HepG2 (cell line): ENCODE measurements around the gene TGM6.

Source experiments
- CHCHD3 ChIP-seq: sonication (generic); formaldehyde crosslinking; IDR thresholded peaks from 2 replicates; pipeline ENCODE4 v1.8.0; 2022; ENCODE audit warnings: mild to moderate bottlenecking, missing genetic modification reagents, moderate library complexity
- GATAD2A ChIP-seq: IDR thresholded peaks from 2 replicates; pipeline ENCODE4 v1.6.1; 2016
- MYNN ChIP-seq: sonication (generic); formaldehyde crosslinking; IDR thresholded peaks from 2 replicates; pipeline ENCODE4 v1.4.0; 2020; ENCODE audit warnings: mild to moderate bottlenecking, low read depth, missing genetic modification reagents
- NKX3-1 ChIP-seq: sonication (generic); formaldehyde crosslinking; IDR thresholded peaks from 2 replicates; pipeline ENCODE4 v1.5.0; 2020; ENCODE audit warnings: missing genetic modification reagents
- POLR2A ChIP-seq, 2 experiments: IDR thresholded peaks; 2 replicates each; pipeline ENCODE4 v1.6.1; 2011; ENCODE audit warnings: low read depth in 2 of 2, low read length in 2 of 2, mild to moderate bottlenecking in 1 of 2, moderate library complexity in 1 of 2; ENCODE audit not compliant: insufficient read depth in 1 of 2
- ZFP37 ChIP-seq: sonication (generic); formaldehyde crosslinking; IDR thresholded peaks from 2 replicates; pipeline ENCODE4 v1.4.0; 2020; ENCODE audit warnings: missing genetic modification reagents, borderline replicate concordance
- ZMAT3 ChIP-seq: sonication (generic); formaldehyde crosslinking; conservative IDR thresholded peaks from 2 replicates; pipeline ENCODE4 v1.7.0; 2021; ENCODE audit warnings: missing genetic modification reagents
- TF ChIP-seq, protein P1 (sequence below): sonication (generic); formaldehyde crosslinking; conservative IDR thresholded peaks from 2 replicates; pipeline ENCODE4 v1.8.0; 2022; ENCODE audit warnings: missing genetic modification reagents
- TF ChIP-seq, protein P2 (sequence below), 2 experiments: IDR thresholded peaks; 2 replicates each; pipeline ENCODE4 v1.6.1; 2011 to 2012; ENCODE audit warnings: low read length in 2 of 2, borderline replicate concordance in 1 of 2, low read depth in 1 of 2, mild to moderate bottlenecking in 1 of 2, moderate library complexity in 1 of 2
- TF ChIP-seq, protein P3 (sequence below): IDR thresholded peaks from 2 replicates; pipeline ENCODE4 v1.6.1; 2012; ENCODE audit warnings: inconsistent platforms

DNA sequence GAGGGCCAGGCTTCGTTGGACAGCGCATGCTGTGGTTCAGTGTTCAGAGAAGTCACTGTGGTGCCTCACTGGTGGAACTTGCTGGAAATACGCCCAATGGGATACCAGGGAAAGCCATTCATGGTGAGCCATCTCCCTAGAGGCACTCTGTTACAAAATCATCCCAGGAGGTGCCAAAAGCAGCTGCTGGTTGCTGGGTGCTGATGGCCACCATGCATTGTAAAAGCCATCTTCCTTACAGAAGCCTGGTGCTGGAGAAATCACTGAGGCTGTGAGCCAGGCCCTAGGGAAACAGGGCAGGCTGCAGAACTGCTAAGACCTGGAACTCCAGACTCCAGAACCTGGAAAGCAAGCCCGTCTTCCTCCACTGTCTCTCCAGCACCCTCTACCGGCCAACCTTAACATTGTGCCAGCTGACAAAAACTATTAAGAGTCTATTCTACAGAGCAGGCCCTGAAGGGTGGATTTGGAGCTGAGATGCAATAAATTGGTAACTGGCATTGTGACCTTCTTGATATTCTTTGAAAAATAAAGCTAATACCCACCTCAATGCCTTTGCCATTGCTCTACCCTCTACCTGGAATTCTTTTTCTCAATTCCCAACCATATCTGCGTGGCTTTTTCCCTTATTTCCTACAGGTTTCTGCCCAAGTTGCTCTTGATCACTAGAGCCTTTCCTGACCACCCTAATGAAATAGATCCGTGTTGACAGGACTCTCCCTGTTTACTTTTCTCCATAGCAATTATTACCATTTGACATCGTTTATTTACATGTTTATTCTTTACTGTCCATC is 71.4 kb downstream of the TGM6 start:
- TF ChIP-seq POLR2A (IDR thresholded peaks at IDR 0.05; ENCODE audit: insufficient read depth in 1 of 2, low read depth in 2 of 2, low read length in 2 of 2) (no peak), GATAD2A (no peak), MYNN (CRISPR knock-in tag) (no peak), ZFP37 (peak; percentile 49; the same call in 1 of the 2 replicates), ZMAT3 (CRISPR knock-in tag) (no peak), CHCHD3 (CRISPR knock-in tag) (no peak), NKX3-1 (CRISPR knock-in tag) (no peak)
- TF ChIP-seq, protein P1, sequence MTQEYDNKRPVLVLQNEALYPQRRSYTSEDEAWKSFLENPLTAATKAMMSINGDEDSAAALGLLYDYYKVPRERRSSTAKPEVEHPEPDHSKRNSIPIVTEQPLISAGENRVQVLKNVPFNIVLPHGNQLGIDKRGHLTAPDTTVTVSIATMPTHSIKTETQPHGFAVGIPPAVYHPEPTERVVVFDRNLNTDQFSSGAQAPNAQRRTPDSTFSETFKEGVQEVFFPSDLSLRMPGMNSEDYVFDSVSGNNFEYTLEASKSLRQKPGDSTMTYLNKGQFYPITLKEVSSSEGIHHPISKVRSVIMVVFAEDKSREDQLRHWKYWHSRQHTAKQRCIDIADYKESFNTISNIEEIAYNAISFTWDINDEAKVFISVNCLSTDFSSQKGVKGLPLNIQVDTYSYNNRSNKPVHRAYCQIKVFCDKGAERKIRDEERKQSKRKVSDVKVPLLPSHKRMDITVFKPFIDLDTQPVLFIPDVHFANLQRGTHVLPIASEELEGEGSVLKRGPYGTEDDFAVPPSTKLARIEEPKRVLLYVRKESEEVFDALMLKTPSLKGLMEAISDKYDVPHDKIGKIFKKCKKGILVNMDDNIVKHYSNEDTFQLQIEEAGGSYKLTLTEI (CRISPR knock-in tag) = no peak
- TF ChIP-seq, protein P2, sequence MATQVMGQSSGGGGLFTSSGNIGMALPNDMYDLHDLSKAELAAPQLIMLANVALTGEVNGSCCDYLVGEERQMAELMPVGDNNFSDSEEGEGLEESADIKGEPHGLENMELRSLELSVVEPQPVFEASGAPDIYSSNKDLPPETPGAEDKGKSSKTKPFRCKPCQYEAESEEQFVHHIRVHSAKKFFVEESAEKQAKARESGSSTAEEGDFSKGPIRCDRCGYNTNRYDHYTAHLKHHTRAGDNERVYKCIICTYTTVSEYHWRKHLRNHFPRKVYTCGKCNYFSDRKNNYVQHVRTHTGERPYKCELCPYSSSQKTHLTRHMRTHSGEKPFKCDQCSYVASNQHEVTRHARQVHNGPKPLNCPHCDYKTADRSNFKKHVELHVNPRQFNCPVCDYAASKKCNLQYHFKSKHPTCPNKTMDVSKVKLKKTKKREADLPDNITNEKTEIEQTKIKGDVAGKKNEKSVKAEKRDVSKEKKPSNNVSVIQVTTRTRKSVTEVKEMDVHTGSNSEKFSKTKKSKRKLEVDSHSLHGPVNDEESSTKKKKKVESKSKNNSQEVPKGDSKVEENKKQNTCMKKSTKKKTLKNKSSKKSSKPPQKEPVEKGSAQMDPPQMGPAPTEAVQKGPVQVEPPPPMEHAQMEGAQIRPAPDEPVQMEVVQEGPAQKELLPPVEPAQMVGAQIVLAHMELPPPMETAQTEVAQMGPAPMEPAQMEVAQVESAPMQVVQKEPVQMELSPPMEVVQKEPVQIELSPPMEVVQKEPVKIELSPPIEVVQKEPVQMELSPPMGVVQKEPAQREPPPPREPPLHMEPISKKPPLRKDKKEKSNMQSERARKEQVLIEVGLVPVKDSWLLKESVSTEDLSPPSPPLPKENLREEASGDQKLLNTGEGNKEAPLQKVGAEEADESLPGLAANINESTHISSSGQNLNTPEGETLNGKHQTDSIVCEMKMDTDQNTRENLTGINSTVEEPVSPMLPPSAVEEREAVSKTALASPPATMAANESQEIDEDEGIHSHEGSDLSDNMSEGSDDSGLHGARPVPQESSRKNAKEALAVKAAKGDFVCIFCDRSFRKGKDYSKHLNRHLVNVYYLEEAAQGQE (IDR thresholded peaks at IDR 0.05; ENCODE audit: borderline replicate concordance in 1 of 2, low read depth in 1 of 2, low read length in 2 of 2) = no peak
- TF ChIP-seq, protein P3, sequence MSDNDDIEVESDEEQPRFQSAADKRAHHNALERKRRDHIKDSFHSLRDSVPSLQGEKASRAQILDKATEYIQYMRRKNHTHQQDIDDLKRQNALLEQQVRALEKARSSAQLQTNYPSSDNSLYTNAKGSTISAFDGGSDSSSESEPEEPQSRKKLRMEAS = no peak
